Measurements from ENCODE around the gene CA5A.
A peak's percentile ranks its signal among the peaks of the same experiment; 100 is the strongest.
"Not testable (repeated sequence)": the region's sequence is repeated elsewhere in the genome, so short reads cannot be mapped to it uniquely, and the experiment has no call there.

Gene CA5A

DNA sequence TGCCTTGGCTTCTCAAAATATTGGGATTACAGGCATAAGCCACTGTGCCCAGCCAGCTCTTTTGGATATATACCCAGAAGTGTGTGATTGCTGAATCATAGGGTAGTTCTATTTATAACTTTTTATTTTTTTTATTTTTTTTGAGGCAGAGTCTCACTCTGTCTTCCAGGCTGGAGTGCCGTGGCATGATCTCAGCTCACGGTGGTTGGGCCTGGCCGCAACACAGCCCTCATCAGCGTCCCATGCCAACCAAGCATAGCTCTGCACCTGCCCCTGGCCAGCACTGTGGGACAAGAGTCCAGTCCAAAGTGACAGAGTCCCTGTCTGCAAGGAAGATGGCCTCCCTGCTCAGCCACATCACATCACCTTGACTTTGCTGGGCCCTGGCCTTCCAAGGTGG, 42.3 kb downstream of the CA5A start:
- DNase-seq (ENCODE audit: low read depth): not testable (repeated sequence)

DNA sequence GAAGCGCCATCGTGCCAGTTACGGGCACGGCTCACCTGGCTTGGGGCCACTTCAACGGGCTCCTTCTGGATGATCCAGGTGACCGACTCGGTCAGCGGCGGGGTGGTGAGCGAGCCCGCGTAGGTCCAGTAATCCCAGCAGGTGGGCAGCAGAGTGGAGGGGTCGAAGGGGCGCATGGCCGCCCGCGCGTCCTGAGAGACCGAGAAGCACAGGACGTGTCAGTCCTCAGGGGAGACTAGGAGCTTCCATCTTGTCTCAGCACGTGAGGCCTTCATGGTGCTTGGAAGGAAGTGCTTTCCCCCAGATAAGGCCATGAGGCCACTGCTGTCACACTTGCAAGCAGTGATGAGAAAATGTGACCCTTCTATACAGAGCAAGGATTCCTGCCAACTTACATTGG, 44.6 kb downstream of the CA5A start:
- DNase-seq (ENCODE audit: low read depth): no peak

GRCh38 chr16:87889762-87890161, 46.6 kb downstream of the CA5A start:
- not testable (repeated sequence) for DNase-seq (ENCODE audit: low read depth)

DNA sequence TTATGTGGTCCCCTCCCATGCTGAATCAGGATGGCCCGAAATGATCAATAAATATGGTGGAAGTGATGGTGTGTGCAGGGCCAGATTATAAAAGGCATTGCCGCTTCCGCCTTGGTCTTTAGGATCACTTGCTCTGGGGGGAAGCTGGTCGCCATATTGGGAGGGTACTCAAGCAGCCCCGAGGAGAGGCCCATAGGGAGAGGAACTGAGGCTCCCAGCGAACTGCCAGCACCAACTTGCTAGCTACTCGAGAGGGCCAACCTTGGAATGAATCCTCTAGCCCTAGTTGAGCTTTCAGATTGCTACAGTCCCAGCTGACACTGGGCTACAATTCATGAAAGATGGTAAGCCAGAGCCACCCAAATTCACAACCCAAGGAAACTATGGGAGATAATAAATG, 48.0 kb downstream of the CA5A start:
- DNase-seq (ENCODE audit: low read depth): not testable (repeated sequence)

DNA sequence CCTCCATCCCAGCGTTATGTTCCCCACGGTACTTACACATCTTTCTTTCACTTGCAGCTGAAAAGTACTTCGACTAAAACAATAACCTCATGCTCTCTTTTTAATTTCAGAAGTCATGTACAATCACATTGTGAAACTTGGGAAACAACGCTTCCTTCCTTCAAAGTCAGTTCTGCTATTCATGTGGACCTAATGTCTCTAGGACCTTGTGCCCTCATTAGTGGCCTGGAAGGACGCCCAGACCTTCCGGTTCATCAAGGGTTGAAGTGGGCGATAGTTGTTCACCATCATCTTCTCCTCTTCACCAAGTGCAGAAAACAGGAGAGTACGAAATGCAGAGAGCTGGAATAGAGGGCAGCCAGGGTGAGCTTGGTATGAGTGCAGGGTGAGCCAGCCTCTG, 48.4 kb downstream of the CA5A start:
- DNase-seq (ENCODE audit: low read depth): not testable (repeated sequence)

DNA sequence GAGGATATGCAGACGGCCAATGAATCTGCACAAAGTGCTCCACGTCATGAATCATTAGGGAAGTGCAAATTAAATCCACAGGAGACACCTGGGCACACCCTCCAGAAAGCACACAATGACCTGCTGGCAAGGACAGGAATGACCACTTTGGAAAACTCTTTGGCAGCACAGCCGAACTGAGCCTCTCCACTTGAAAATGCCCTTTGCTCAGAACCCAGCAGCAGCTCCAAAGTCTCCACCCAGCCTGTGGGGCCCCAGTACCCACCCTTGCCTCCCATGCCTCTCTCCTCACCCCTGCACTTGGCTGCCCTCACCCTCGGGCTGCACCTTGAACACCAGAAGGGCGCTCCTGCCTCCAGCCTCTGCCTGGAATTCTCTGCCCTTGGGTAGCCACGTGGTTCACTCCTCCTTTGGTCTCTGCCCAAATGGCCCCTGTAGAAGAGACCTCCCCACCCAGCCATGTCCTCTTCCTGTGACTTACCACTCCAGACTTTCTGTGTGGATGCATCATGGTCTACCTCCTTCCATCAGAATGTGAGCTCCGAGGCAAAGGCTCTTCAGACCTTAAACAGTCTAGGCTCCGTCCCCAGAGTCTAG, 50.9 kb downstream of the CA5A start:
- DNase-seq (ENCODE audit: low read depth): not testable (repeated sequence)

GRCh38 chr16:87882436-87883019, 53.8 kb downstream of the CA5A start:
- DNase-seq (ENCODE audit: low read depth): no peak

GRCh38 chr16:87881324-87882200, 54.8 kb downstream of the CA5A start:
- no peak for DNase-seq (ENCODE audit: low read depth)

DNA sequence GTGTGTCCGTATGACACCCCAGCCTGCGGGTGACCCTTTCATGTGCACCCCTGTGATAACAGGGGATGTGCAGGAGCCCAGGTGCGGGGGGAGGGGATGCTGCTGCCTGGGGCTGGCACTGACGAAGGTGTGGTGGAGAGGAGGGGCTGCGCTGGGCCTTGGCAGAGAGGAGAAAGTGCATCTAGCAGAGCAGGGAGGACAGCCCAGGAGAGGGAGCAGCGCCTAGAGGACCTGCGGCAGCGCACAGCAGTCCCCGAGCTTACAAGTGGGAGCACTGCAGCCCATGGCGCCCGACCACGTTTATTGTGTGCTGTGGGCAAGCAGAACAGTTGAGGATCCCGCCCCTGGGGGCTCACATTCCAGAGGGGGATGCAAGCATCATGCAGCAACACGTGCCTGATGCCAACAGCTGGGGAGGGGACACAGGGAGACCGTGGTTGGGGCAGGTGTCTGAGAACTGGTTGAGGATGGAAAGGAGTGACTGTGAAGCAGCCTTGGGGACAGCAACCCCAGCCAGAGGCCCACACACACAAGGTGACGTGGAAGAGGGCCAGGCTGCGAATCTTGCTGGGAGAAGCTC, 56.1 kb downstream of the CA5A start:
- DNase-seq (ENCODE audit: low read depth): no peak

GRCh38 chr16:87879411-87880013, 56.8 kb downstream of the CA5A start:
- DNase-seq (ENCODE audit: low read depth): not testable (repeated sequence)

- no peak for DNase-seq (ENCODE audit: low read depth)
Observed at GRCh38 chr16:87878704-87879103, 57.6 kb downstream of the CA5A start.

DNA sequence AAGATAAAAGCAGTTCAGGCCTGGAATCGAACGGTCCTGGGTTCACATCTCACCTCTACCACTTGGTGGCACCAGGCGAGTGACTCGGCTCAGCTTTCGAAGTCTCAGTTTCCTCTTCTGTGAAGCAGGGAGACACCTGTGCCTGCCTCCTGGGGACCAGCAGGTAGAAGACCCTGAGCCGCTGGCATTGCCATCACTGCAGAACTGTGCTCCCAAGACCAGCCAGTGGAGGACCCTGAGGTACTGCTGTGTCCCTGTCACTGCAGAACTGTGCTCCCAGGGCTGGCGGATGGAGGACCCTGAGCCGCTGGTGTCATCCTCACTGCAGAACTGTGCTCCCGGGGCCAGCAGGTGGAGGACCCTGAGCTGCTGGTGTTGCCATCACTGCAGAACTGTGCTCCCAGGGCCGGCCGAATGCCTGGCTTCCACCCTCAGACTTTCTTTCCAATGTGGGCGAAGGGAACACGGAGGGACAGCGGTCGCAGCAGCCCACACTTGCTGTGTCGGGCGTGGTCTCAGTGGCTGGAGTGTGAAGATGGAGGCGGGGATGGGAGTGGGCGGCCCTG, 58.3 kb downstream of the CA5A start:
- DNase-seq (ENCODE audit: low read depth): no peak

DNA sequence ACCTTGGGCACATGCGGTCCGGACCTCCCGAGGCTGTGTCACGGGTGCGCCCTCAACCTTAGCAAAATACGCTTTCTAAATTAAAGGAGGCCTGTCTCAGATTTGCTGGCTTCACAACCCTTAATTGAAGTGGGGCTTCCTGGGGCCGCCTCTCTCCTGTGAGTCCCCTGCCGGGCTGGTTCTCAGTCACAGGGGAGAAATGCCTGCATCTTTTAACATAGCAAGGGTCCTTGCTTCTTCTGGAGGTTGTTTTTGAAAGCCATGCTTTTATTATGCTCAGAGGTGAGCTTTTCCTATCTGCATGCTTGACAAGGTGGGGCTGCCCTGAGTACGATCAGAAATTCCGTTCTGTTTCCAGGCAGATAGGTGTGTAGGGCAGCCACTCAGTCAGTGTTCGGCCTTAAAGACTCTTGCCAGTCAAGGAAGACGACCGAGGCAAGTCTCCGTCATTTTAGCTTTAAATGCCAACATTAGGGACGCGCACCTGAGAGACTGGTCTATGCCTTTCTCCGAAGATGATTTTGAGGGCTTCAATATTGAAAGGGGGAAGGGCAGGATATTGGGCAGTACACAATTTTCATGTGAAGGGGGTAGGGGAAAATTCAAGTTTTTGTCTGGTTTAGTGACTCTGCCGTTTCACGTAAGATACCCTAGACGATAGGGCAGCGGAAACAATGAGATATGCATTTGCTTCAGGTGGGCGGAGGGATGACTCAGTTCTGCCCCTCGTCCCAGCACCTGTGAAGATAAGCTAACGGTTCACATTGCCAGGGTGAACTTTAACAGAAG, 61.5 kb downstream of the CA5A start:
- no peak for DNase-seq (ENCODE audit: low read depth)

DNA sequence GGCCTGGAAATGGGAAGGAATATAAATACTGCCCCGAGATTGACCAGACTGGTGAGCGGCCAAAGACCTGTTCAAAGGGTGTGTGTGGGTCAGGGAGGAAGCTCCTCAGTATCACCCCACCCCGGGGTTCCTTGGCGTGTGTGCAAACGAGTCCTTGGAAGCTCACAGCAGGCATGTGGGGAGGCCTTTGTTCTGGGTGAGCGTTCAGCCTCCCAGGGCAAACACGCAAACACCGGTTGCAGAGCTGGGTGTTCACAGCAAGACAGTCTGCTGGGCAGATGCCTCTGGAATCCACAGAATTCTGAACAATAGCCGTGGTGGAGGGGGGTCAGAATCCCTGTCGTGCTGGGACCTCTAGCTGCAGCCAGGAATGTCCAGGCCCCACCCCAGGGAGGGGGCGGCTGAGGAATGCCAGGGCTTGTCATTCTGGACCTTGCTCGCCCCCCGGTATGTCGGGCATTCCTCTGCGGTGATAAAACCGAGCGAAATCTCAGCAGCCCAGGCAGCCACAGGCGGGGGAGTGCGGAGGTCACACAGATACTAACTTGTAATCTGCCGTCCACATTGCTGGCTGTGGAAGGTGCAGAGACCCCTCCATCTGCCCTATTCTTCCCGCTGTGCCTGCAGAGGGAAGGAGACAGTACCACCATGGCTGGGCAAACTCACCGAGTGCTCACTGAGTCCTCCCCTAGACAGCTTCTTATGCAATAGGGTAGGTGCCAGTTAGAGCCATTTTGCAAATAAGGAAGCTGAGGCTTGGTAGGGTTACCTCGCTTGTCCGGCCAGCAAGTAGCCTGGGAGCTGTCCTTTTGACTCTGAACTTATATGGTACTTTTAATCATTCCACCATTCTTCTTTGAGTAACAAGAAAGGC, 65.7 kb downstream of the CA5A start:
- DNase-seq (ENCODE audit: low read depth): peak; percentile 65

GRCh38 chr16:87869879-87870417, 66.4 kb downstream of the CA5A start:
- not testable (repeated sequence) for DNase-seq (ENCODE audit: low read depth)

DNA sequence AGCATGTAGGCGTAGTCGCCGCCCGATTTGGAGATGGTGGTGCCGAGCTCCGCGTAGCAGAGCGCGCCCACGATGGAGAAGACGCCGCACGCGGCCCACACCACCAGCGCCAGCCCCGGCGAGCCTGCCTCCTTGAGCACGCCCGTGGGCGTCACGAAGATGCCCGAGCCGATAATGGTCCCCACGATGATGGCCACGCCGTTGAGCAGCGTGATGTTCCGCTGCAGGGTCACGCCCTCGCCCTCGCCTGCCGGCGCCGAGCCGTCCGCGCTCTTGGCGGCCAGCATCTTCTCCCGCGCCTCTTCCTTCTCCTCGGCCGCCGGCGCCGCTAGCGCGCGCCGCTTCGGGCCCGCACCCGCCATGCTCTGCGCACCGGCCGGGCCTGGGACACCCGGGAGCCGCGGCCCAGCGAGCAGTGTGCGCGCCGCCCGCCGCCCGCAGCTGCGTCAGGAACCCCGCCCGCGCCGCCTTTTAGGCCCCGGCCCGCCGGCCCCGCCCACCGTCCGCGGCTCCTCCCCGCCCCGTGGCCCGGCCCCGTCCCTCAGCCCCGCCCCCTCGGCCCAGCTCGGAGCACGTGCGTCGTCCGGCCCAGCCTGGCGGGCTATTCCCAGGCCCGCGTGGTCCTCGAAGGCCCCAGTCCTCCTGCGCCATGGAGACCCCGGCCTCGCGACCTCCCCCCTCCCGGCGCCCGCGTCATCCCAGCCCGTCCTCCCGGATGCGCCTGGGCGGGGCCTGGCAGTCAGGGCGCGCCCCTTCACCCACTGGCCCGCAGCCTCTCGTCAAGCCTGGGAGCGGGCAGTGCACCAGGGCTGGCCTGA, 67.1 kb downstream of the CA5A start, which contains the start of gene SLC7A5:
Gene SLC7A5 (minus strand): TSS at position 447 of the 818 bp plus-strand sequence. CDS start 85 bp downstream, at position 362.
- not testable (repeated sequence) for DNase-seq (ENCODE audit: low read depth)

DNA sequence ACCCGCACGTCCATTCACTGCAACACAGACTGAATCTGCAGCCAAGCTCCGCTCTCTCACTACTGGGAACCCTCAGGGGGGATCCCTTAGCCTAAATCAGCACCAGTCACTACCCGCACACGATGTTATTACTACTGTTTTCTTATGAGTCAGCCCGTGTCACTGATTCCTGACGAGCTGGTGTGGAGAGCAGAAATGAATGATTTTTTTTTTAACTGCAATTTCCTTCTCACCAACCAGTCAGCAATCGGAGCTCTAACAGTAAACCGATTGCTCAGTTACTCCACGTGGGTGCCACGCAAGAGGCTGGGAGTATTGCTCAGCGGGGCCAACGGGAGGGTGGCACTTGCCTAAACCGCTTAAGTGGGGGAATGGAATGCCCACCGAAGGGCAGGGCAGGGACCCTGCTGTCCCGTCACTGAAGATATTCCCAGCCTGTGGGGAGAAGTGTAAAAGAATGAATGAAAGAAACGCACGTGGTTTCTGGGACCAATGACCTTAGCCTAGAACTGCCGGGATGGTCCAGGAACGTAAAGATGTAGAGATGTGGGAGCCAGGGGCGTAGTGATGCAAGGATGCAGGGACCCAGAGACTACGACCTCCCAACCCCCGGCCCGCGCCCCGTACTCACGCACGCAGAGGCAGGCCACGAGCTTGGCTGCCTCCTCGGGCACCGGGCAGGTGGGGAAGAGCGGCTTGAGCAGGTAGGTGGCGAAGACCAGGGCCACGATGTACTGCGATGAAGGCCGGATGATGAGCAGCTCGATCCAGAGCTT, 67.9 kb downstream of the CA5A start:
- peak; percentile 58 for DNase-seq (ENCODE audit: low read depth)
